ENCODE results near the gene STX7.

- TF ChIP-seq POLR2A (IDR thresholded peaks at IDR 0.05): no peak
- no peak for TF ChIP-seq CTCF (IDR thresholded peaks at IDR 0.05)
Measured at GRCh38 chr6:132525866-132526265, 12.9 kb upstream of the STX7 start.
